G401 (cell line): ENCODE data around the gene FLVCR2. TPM values are rescaled to one million over a fixed set of nuclear protein-coding genes. Genes with fewer than 3 reads are reported as not detected.
A peak's percentile ranks its signal among the peaks of the same experiment; 100 is the strongest.

Experiments used
- DNase-seq: peaks from one replicate; pipeline ENCODE4 v3.0.0-alpha.2; 2015; ENCODE audit warnings: low spot score
- in situ Hi-C: cut with HindIII; loops from 2 replicates; pipeline ENCODE4 v1.10.0; 2016; ENCODE audit warnings: low sequenced_read_pairs, mixed read lengths
- total RNA-seq: library from RNA; depleted of rRNA; stranded (reverse); fragments of >200 nt; shearing (Covaris generic); gene quantifications from 2 replicates; pipeline ENCODE4 v1.2.3, GENCODE V29; 2014; rRNA removed

FLVCR2 gene
- total RNA-seq: 1.3 and 1.6 TPM in 2 replicates

GRCh38 chr14:75578102-75578785 is at the start of gene FLVCR2:
Gene FLVCR2 (plus strand): TSS chr14:75578620. CDS start chr14:75578973, 353 bp downstream.
- peak; percentile 16 for DNase-seq
- in situ Hi-C loops: no loop called here

- no peak for DNase-seq
- in situ Hi-C loops: no loop called here
These were observed 47.2 kb upstream of the FLVCR2 start for GRCh38 chr14:75531256-75531655.

GRCh38 chr14:75531660-75532317 is 46.6 kb upstream of the FLVCR2 start:
- DNase-seq: no peak

GRCh38 chr14:75533791-75534555 is 44.4 kb upstream of the FLVCR2 start:
- no peak for DNase-seq
- in situ Hi-C loops: no loop called here

More at GRCh38 chr14:75531660-75532317, 46.6 kb upstream of the FLVCR2 start:
- in situ Hi-C loops: no loop called here

- in situ Hi-C loops: no loop called here
- no peak for DNase-seq
These were observed 43.1 kb upstream of the FLVCR2 start for GRCh38 chr14:75535164-75535898.

- in situ Hi-C loops: no loop called here
These were observed 41.3 kb upstream of the FLVCR2 start for GRCh38 chr14:75537071-75537470.

GRCh38 chr14:75539162-75539560 is 39.3 kb upstream of the FLVCR2 start:
- in situ Hi-C loops: no loop called here
- no peak for DNase-seq

More at GRCh38 chr14:75537071-75537470, 41.3 kb upstream of the FLVCR2 start:
- no peak for DNase-seq

GRCh38 chr14:75539561-75540478 is 38.6 kb upstream of the FLVCR2 start:
- in situ Hi-C loops: no loop called here
- DNase-seq: no peak

GRCh38 chr14:75540479-75540851 is 38.0 kb upstream of the FLVCR2 start:
- DNase-seq: no peak
- in situ Hi-C loops: no loop called here

GRCh38 chr14:75542588-75543091 is 35.8 kb upstream of the FLVCR2 start:
- no peak for DNase-seq
- in situ Hi-C loops: no loop called here

- in situ Hi-C loops: no loop called here
- DNase-seq: no peak
These were observed 35.2 kb upstream of the FLVCR2 start for GRCh38 chr14:75543253-75543652.

- DNase-seq: no peak
- in situ Hi-C loops: no loop called here
These were observed 34.6 kb upstream of the FLVCR2 start for GRCh38 chr14:75543786-75544185.

GRCh38 chr14:75545907-75546306 is 32.5 kb upstream of the FLVCR2 start:
- no peak for DNase-seq
- in situ Hi-C loops: no loop called here

GRCh38 chr14:75547552-75548250 is 30.7 kb upstream of the FLVCR2 start:
- in situ Hi-C loops: no loop called here
- DNase-seq: no peak

GRCh38 chr14:75548544-75548943 is 29.9 kb upstream of the FLVCR2 start:
- in situ Hi-C loops: no loop called here
- DNase-seq: no peak

GRCh38 chr14:75549169-75549568 is 29.3 kb upstream of the FLVCR2 start:
- in situ Hi-C loops: no loop called here
- no peak for DNase-seq

- DNase-seq: no peak
- in situ Hi-C loops: no loop called here
These were observed 27.4 kb upstream of the FLVCR2 start for GRCh38 chr14:75551021-75551420.

- in situ Hi-C loops: no loop called here
- no peak for DNase-seq
These were observed 25.3 kb upstream of the FLVCR2 start for GRCh38 chr14:75553157-75553556.
